Posterior vena cava (tissue), 2 donors: ENCODE data around the gene FAM83E. TPM values are rescaled to one million over a fixed set of nuclear protein-coding genes. Genes with fewer than 3 reads are reported as not detected.

Source experiments
- DNase-seq: peaks from one replicate; pipeline ENCODE4 v3.0.0-alpha.2; 2020; ENCODE audit warnings: low spot score
- intact Hi-C, 2 donors: fragments of 100-400 bp; cut with DNase I; formaldehyde crosslinking; loops; one replicate each; pipeline versions ENCODE4 v1.14.1 to v1.14.2; 2022 to 2023
- total RNA-seq, 2 donors: library from RNA; stranded (reverse); fragmentation: NEBNext Ultra II Directional; extraction: Animal tissue kit (Norgen Biotek cat#: 25700); gene quantifications; one replicate each; pipeline ENCODE4 v1.2.1, GENCODE V29; 2021
- donor health status: DM: yes; HTN: yes; CAD: no.
- donor health status: DM: yes; HTN: yes; CAD: no.

FAM83E gene
- total RNA-seq, 2 donors from 2014 or later = not detected

- intact Hi-C loops = no loop called here
- DNase-seq = no peak
These were observed 3.5 kb upstream of the FAM83E start for GRCh38 chr19:48618278-48618915.

GRCh38 chr19:48617146-48617937, 2.5 kb upstream of the FAM83E start:
- DNase-seq = no peak
- intact Hi-C loops = no loop called here

DNA sequence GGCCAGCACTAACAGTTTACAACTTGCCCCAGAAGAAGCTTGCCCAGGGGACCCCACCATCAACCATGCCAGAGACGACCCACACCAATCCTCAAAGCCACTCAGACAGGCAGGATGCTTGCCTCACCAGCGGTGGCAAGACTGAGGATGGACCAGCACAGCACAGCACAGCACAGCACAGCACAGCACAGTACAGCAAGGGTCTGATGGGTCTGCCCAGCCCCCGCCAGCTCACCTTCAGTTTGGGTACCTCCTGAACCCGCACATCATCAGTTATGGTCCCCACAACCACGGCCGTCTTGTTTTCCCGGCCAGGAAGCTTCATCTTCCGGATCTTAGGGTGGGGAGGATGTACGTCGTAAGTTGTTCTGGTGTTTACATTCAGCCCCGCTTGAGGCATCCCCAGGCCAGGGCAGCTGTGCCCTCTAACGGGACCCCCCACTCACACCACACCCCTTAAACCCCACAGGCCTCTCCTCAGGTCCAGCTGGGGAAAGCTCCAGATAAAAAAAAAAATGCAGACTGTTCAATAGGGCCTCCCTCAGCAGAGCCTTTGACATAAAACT, 1.7 kb upstream of the FAM83E start:
- no peak for DNase-seq
- intact Hi-C loops = no loop called here

DNA sequence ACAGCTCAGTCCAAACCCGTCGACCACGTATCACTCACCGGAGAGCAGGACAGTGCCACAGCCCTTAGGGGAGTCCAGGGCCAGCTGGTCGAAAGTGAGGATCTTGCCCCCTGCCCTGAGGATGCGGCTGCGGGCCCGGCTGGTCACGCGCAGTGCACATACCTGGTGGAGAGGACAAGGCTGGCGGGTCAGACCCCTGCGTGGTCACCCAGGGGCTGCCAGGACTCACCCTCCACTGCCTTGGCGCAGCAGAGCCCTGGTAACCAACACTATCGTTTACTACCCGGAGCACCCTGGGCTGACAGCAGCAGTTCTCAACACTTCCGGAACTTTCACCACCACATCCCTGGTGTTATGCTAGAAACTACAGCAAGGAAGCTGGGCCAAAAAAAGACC, 1.2 kb upstream of the FAM83E start:
- intact Hi-C loops = no loop called here
- DNase-seq = no peak

DNA sequence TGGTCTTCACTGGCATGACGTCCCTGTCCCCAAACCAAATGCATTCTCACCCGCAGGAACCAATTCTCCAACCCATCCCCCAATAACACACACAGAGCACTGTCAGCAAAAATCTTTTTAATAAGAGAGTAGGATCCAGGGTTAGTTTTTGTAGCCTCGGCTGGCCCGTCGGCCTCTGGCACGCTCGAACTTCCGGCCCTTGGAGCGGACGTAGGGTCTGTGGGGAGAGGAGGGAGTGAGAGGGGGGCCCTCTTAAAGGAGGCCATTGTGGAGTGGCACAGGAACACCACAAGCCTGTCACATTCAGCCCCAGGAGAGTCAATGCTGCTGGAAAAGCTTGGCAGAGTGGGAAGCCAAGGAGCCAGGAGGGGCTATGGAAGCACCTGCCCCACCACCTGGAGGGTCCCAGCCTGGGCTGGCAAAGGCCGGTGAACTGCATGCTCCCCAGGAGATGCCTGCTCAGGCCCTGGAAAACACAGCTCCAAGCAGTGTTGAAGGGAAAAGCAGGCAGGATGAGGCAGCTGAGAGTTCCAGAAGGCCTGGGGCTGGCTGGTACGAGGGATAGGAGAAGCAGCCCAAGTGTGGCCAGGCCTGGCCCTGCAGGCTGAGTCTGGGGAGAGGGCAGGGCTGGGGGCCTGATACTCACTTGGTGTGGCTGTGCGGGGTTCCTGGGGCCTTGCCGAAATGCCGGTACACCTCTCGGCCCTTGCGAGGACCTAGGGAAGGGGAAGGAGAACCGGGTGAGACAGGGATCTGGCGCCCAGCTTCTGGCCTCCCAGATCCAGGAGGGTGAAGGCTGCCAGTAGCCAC, 560 bp upstream of the FAM83E start:
- intact Hi-C loops = no loop called here
- no peak for DNase-seq

DNA sequence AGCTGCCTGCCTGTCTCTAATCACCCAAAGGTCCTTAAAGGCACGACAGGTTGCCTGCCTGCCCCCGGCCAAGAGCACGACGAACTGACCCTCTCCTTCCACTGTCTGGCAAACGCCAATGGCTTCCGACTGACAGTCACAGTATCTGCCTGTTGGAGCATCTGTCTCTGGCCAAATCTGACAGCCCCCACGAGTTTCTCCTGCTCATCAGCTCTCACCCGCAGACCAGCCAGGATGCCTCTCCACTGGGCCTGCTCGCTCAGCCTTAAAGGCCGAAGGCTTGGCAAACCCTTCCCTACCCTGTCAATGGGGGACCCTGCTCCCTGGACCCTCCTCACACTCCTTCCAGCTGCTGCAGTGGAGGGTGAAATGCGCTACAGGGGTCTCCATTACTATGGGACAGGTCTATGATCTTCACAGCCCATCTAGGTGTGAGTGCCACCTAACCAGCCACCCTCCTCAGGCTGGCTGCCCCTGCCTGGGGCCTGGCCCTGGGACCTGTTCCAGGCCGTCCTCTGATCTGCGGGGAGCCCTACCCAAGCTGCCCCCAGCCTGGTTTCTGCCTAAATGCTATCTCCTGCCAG, 932 bp downstream of the FAM83E start:
- intact Hi-C loops = no loop called here
- no peak for DNase-seq

GRCh38 chr19:48613024-48613851, 1.6 kb downstream of the FAM83E start:
- intact Hi-C loops = no loop called here

GRCh38 chr19:48611872-48612271, 3.0 kb downstream of the FAM83E start:
- peak; percentile 70 for DNase-seq
- intact Hi-C loops = no loop called here

More at GRCh38 chr19:48613024-48613851, 1.6 kb downstream of the FAM83E start:
- no peak for DNase-seq

- no peak for DNase-seq
- intact Hi-C loops = no loop called here
These were observed 5.2 kb downstream of the FAM83E start for GRCh38 chr19:48609571-48610108.

GRCh38 chr19:48608798-48609263, 6.0 kb downstream of the FAM83E start:
- DNase-seq = peak; percentile 80
- intact Hi-C loops = no loop called here

GRCh38 chr19:48607359-48607755, 7.5 kb downstream of the FAM83E start:
- no peak for DNase-seq
- intact Hi-C loops = no loop called here

DNA sequence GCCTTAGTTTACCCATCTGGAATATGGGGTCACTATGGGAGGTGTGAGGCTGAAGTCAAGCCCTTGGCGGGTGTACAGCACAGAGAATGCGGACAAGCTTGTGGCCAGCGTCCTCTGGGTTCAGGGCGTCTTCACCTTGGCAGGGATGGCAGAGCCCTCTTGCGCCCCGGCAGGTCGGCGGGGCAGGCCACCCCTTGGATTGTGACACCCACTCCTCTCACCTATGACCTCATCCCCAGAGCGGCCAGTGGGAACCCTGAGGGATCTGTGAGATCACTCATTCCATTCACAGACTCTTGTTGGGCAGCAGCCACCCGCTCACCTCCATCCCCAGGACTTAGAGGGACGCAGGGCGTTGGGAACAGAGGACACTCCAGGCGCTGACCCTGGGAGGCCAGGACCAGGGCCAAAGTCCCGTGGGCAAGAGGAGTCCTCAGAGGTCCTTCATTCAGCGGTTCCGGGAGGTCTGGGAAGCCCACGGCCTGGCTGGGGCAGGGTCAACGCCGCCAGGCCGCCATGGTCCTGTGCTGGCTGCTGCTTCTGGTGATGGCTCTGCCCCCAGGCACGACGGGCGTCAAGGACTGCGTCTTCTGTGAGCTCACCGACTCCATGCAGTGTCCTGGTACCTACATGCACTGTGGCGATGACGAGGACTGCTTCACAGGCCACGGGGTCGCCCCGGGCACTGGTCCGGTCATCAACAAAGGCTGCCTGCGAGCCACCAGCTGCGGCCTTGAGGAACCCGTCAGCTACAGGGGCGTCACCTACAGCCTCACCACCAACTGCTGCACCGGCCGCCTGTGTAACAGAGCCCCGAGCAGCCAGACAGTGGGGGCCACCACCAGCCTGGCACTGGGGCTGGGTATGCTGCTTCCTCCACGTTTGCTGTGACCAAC, 8.2 kb downstream of the FAM83E start, which contains the start of gene SPACA4:
Gene SPACA4, plus strand, starts transcription at position 280 of the 896 bp plus-strand sequence. Its CDS starts 237 bp downstream, at position 517.
- intact Hi-C loops = no loop called here
- DNase-seq = peak; percentile 77

DNA sequence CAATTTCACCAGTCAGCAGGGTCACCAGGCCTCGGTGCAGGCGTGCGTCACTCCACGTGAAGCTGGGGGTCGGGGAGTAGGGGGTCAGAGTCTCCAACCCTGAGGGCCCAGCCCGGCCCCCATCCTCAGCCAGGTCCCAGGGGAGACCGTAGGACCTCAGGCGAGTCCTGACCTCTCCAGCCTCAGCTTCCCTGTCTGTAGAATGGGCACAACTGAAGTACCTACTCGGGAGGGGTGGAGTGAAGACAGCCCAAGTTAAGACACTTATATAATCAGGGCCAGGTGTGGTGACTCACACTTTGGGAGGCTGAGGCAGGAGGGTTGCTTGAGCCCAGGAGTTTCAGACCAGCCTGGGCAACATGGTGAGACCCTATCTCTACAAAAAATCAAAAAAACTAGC, 11.0 kb downstream of the FAM83E start:
- no peak for DNase-seq
- intact Hi-C loops = no loop called here

DNA sequence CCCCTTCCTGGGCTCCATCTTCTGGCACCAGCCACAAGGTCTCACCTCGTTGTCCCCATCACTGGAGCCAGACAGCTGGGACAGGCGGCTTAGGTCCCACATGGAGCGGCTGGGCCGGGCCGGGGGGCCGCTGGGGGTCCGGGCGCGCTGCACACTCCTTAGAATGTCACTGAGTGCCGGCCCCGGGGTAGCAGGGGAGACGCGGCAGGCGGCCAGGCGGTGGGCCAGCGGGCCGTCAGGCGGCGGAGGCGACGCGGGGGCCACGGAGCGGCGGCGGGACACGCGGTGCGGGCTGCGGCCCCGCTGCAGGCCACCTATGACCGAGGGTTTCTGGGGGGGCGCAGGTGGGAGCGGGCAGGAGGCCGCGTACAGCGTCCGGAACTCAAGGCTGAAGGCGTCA, 11.4 kb downstream of the FAM83E start:
- intact Hi-C loops = no loop called here
- no peak for DNase-seq

DNA sequence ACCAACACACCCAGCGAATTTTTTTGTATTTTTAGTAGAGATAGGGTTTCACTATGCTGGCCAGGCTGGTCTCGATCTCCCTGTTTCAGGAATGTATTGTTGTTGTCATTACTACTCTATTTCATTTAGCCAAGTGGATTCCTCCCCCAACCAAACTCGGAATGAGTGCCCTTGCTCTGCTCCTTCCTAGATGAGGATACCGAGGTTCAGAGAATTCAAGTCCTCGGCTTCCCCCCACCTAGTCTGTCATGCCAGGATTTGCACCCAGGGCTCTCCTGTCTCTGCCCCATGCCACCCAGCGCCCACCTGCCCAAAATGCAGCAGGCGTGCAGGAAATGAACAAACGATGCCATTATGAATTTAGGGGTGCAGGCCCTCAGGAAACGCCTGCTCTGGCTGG, 11.9 kb downstream of the FAM83E start:
- intact Hi-C loops = no loop called here

GRCh38 chr19:48600679-48601417, 14.0 kb downstream of the FAM83E start:
- no peak for DNase-seq
- intact Hi-C loops = no loop called here

More for the DNA sequence above, 11.9 kb downstream of the FAM83E start:
- no peak for DNase-seq
